PC-9 (cell line): ENCODE measurements around the gene UBTD1. TPM values are rescaled to one million over a fixed set of nuclear protein-coding genes. Genes with fewer than 3 reads are reported as not detected.

Experiments
- BruUV-seq: library from RNA; stranded (reverse); fragments of 400-500 nt; replicated peaks from 2 replicates; lab custom pipeline; 2021; lab: Mats Ljungman, UMichigan
- CTCF ChIA-PET: fragments of 300-600 bp; sonication (Branson Sonifier 250); formaldehyde crosslinking; loops from one replicate; lab custom pipeline; 2022; ENCODE audit warnings: antibody characterized with exemption; lab: Charles Lee
- POLR2A ChIA-PET: fragments of 300-600 bp; sonication (Branson Sonifier 250); formaldehyde crosslinking; loops from one replicate; lab custom pipeline; 2022; ENCODE audit warnings: antibody characterized with exemption; ENCODE audit not compliant: unreplicated experiment; lab: Charles Lee
- DNase-seq, 2 experiments: peaks; one replicate each; pipeline versions ENCODE4 v3.0.0 to v3.0.0-alpha.2; 2015 to 2022; ENCODE audit warnings: mixed read lengths in 1 of 2
- H2AFZ ChIP-seq: fragments of 200-600 bp; sonication (generic); 2 replicates; pipeline ENCODE4 v1.8.1; 2017; ENCODE audit warnings: antibody characterized with exemption
- H3F3A ChIP-seq: fragments of 200-600 bp; sonication (generic); 2 replicates; pipeline ENCODE4 v1.8.1; 2017; ENCODE audit warnings: antibody characterized with exemption, mild to moderate bottlenecking, low read depth; ENCODE audit not compliant: insufficient read depth
- H3K27ac ChIP-seq: fragments of 200-600 bp; sonication (generic); 2 replicates; pipeline ENCODE4 v1.6.1; 2016; ENCODE audit warnings: mixed run types
- H3K27me3 ChIP-seq: fragments of 200-600 bp; sonication (generic); 2 replicates; pipeline ENCODE4 v1.6.1; 2016; ENCODE audit warnings: low read depth, mixed run types; ENCODE audit not compliant: insufficient read depth
- H3K36me3 ChIP-seq: fragments of 200-600 bp; sonication (generic); 2 replicates; pipeline ENCODE4 v1.6.1; 2016; ENCODE audit warnings: low read depth, mixed run types
- H3K4me1 ChIP-seq: fragments of 200-600 bp; sonication (generic); replicated peaks from 2 replicates; pipeline ENCODE4 v1.6.1; 2016; ENCODE audit warnings: mixed run types; ENCODE audit not compliant: insufficient read depth
- H3K4me2 ChIP-seq: fragments of 200-600 bp; sonication (generic); 2 replicates; pipeline ENCODE4 v1.6.1; 2017; ENCODE audit warnings: mixed run types
- H3K4me3 ChIP-seq: fragments of 200-600 bp; sonication (generic); 2 replicates; pipeline ENCODE4 v1.6.1; 2016; ENCODE audit warnings: mixed run types
- H3K79me2 ChIP-seq: fragments of 200-600 bp; sonication (generic); 2 replicates; pipeline ENCODE4 v1.6.1; 2017; ENCODE audit warnings: low read depth, mixed run types
- H3K9me2 ChIP-seq: fragments of 200-600 bp; sonication (generic); 2 replicates; pipeline ENCODE4 v1.8.1; 2017; ENCODE audit warnings: mild to moderate bottlenecking; ENCODE audit not compliant: insufficient read depth
- H3K9me3 ChIP-seq: fragments of 200-600 bp; sonication (generic); 2 replicates; pipeline ENCODE4 v1.8.1; 2016; ENCODE audit warnings: low read depth; ENCODE audit not compliant: insufficient read depth
- H4K20me1 ChIP-seq: fragments of 200-600 bp; sonication (generic); 2 replicates; pipeline ENCODE4 v1.8.1; 2017; ENCODE audit not compliant: insufficient read depth
- EZH2 ChIP-seq: fragments of 200-600 bp; sonication (generic); IDR thresholded peaks from 2 replicates; pipeline ENCODE4 v1.8.0; 2017; ENCODE audit warnings: antibody characterized with exemption, low read depth
- intact Hi-C: fragments of 100-400 bp; cut with micrococcal nuclease; formaldehyde crosslinking; loops from one replicate; pipeline ENCODE4 v1.10.0; 2022; ENCODE audit not compliant: unreplicated experiment
- total RNA-seq: library from RNA; stranded (reverse); gene quantifications from 2 replicates; pipeline ENCODE4 v1.2.3, GENCODE V29; 2021
- TF ChIP-seq, protein P1 (sequence below): fragments of 200-600 bp; sonication (generic); conservative IDR thresholded peaks from 2 replicates; pipeline ENCODE4 v1.6.1; 2017; ENCODE audit warnings: mixed run types, antibody characterized with exemption, mild to moderate bottlenecking, moderate library complexity

The UBTD1 gene
- total RNA-seq, 1 experiment from 2014 or later, result 17.1 TPM

DNA sequence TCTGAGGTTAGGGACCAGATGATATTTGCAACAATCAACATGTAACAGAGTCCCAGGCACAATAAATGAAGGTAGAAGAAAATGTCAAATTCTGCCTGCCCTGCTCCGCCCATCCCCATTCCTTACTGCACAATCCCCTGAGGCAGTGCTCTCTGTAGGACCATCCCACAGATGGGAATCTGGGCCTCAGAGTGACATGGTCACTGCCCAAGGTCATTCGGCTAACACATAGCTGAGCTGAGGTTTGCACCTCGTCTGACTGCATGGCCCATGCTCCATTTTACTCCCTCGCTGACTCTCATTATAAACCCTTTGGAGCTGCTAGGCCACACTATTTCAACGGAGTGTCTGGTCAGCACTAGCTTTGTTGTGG lies 86.7 kb downstream of the UBTD1 start:
- H2AFZ ChIP-seq, result no peak overlapping the region
- H4K20me1 ChIP-seq, result no peaks in the 10 kb centered on the region
- no peak overlapping the region for H3K4me3 ChIP-seq
- ChIA-PET CTCF (no interaction called here), POLR2A (no interaction called here)
- no peaks in the 10 kb centered on the region for H3K27me3 ChIP-seq
- BruUV-seq, result no TSS peak
- no peak overlapping the region for H3K4me2 ChIP-seq
- TF ChIP-seq, protein P1, sequence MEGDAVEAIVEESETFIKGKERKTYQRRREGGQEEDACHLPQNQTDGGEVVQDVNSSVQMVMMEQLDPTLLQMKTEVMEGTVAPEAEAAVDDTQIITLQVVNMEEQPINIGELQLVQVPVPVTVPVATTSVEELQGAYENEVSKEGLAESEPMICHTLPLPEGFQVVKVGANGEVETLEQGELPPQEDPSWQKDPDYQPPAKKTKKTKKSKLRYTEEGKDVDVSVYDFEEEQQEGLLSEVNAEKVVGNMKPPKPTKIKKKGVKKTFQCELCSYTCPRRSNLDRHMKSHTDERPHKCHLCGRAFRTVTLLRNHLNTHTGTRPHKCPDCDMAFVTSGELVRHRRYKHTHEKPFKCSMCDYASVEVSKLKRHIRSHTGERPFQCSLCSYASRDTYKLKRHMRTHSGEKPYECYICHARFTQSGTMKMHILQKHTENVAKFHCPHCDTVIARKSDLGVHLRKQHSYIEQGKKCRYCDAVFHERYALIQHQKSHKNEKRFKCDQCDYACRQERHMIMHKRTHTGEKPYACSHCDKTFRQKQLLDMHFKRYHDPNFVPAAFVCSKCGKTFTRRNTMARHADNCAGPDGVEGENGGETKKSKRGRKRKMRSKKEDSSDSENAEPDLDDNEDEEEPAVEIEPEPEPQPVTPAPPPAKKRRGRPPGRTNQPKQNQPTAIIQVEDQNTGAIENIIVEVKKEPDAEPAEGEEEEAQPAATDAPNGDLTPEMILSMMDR, result no peak
- no peak for TF ChIP-seq EZH2
- no peak for DNase-seq
- H3K79me2 ChIP-seq, result no peaks in the 10 kb centered on the region
- H3K4me1 ChIP-seq, result no peaks in the 10 kb centered on the region
- no peaks in the 10 kb centered on the region for H3K9me2 ChIP-seq
- intact Hi-C loops, result no loop called here
- no peaks in the 10 kb centered on the region for H3F3A ChIP-seq
- H3K27ac ChIP-seq, result no peak overlapping the region
- H3K36me3 ChIP-seq, result no peaks in the 10 kb centered on the region
- H3K9me3 ChIP-seq, result no peaks in the 10 kb centered on the region

DNA sequence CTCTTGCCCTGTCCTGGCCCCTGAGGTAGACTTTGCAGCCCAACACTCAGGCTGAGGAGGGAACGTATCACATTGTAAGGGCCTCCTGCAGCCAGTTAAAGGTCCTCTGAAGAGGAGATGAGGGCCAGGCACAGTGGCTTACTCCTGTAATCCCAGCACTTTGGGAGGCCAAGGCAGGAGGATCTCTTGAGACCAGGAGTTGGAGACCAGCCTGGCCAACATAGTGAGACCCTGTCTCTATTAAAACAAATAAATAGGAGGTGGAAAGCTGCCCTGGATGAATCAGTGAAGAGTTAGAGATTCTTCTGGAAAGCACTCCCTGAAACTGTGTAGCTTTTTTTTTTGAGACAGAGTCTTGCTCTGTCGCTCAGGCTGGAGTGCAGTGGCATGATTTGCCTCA lies 88.5 kb downstream of the UBTD1 start:
- no peak for DNase-seq
- Histone ChIP-seq H3K9me3 (no peaks in the 10 kb centered on the region), H3F3A (no peaks in the 10 kb centered on the region), H3K79me2 (no peaks in the 10 kb centered on the region), H3K4me1 (no peaks in the 10 kb centered on the region), H3K27ac (no peak overlapping the region), H3K36me3 (no peaks in the 10 kb centered on the region), H3K27me3 (no peaks in the 10 kb centered on the region), H3K9me2 (no peaks in the 10 kb centered on the region), H2AFZ (no peak overlapping the region), H4K20me1 (no peaks in the 10 kb centered on the region), H3K4me2 (no peak overlapping the region), H3K4me3 (no peak overlapping the region)
- ChIA-PET POLR2A (no interaction called here), CTCF (no interaction called here)
- TF ChIP-seq EZH2, result no peak
- TF ChIP-seq, protein P1, result no peak
- no TSS peak for BruUV-seq
- intact Hi-C loops, result no loop called here

DNA sequence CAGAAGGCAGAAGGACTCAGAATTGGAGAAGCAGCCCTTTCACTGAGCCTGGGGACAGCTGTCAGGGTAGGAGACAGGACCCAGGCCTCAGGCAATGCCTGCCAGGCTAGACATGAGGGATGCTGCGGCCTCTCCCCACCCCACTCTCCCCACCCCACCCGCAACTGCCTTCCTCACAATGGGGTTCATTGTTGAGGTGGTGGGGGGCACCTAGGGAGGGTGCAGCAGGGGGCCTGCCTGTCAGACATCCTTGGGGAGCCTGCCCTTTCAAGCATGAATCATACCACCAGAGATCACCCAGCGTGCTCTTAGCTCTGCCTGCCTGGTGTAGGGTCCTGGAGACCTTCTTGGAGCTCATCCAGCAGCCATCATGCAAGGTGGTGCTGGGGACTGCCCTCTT lies 90.8 kb downstream of the UBTD1 start, which contains the start of gene C10orf62:
C10orf62 (plus strand) TSS at position 243 of the 400 bp plus-strand sequence. CDS start 177 bp downstream, outside the sequence.
- no peak for DNase-seq
- intact Hi-C loops, result no loop called here
- BruUV-seq, result no TSS peak

More for the DNA sequence above, 90.8 kb downstream of the UBTD1 start, which contains the start of gene C10orf62:
- H3K27ac ChIP-seq, result no peak within 1 kb of the TSS
- no peak within 1 kb of the TSS for H3K4me3 ChIP-seq
- no peaks in the 10 kb centered on the region for H3K36me3 ChIP-seq
- no peaks in the 10 kb centered on the region for H3K79me2 ChIP-seq
- H3K4me2 ChIP-seq, result no peak within 1 kb of the TSS
- POLR2A ChIA-PET, result no interaction called here
- no peaks in the 10 kb centered on the region for H3F3A ChIP-seq
- no peaks in the 10 kb centered on the region for H3K27me3 ChIP-seq
- no peaks in the 10 kb centered on the region for H4K20me1 ChIP-seq
- H2AFZ ChIP-seq, result no peak within 1 kb of the TSS
- H3K9me3 ChIP-seq, result no peaks in the 10 kb centered on the region
- H3K9me2 ChIP-seq, result no peaks in the 10 kb centered on the region
- CTCF ChIA-PET, result no interaction called here
- H3K4me1 ChIP-seq, result no peaks in the 10 kb centered on the region
- TF ChIP-seq, protein P1, result no peak
- no peak for TF ChIP-seq EZH2
